GM23338 (cell line): Measurements from ENCODE around the gene SCART1. TPM values are rescaled to one million over a fixed set of nuclear protein-coding genes. Genes with fewer than 3 reads are reported as not detected.

Source experiments
- ATAC-seq: fragments of 200-7000 bp; cut with Tn5 transposase; 3 replicates; pipeline ENCODE4 v1.9.1; 2020
- DNase-seq: peaks from one replicate; pipeline ENCODE4 v3.0.0-alpha.2; 2015; ENCODE audit warnings: low spot score
- H2AFZ ChIP-seq: fragments of 200-600 bp; sonication (generic); 2 replicates; pipeline ENCODE4 v1.8.0; 2016; ENCODE audit warnings: antibody characterized with exemption, mild to moderate bottlenecking, moderate library complexity
- H3F3A ChIP-seq: fragments of 200-600 bp; sonication (generic); replicated peaks from 2 replicates; pipeline ENCODE4 v1.8.0; 2017; ENCODE audit warnings: antibody characterized with exemption, mixed run types, low read depth
- H3K27ac ChIP-seq: fragments of 200-600 bp; sonication (generic); 2 replicates; pipeline ENCODE4 v1.6.1; 2016; ENCODE audit warnings: low read depth
- H3K27me3 ChIP-seq: fragments of 200-600 bp; sonication (generic); 2 replicates; pipeline ENCODE4 v1.8.0; 2016; ENCODE audit warnings: mild to moderate bottlenecking, mixed run types, moderate library complexity; ENCODE audit not compliant: insufficient read depth
- H3K36me3 ChIP-seq: fragments of 200-600 bp; sonication (generic); 2 replicates; pipeline ENCODE4 v1.8.0; 2016; ENCODE audit warnings: mild to moderate bottlenecking; ENCODE audit not compliant: insufficient read depth
- H3K4me1 ChIP-seq: fragments of 200-600 bp; sonication (generic); 2 replicates; pipeline ENCODE4 v1.8.0; 2016; ENCODE audit warnings: mild to moderate bottlenecking, moderate library complexity; ENCODE audit not compliant: insufficient read depth
- H3K4me2 ChIP-seq: fragments of 200-600 bp; sonication (generic); 2 replicates; pipeline ENCODE4 v1.7.1; 2017; ENCODE audit warnings: mixed run types
- H3K4me3 ChIP-seq: fragments of 200-600 bp; sonication (generic); 2 replicates; pipeline ENCODE4 v1.6.1; 2016; ENCODE audit warnings: mixed run types
- H3K79me2 ChIP-seq: fragments of 200-600 bp; sonication (generic); replicated peaks from 2 replicates; pipeline ENCODE4 v1.8.0; 2017; ENCODE audit warnings: mild to moderate bottlenecking; ENCODE audit not compliant: insufficient read depth
- H3K9me2 ChIP-seq: fragments of 200-600 bp; sonication (generic); 2 replicates; pipeline ENCODE4 v1.8.0; 2017; ENCODE audit not compliant: insufficient read depth
- H4K20me1 ChIP-seq: fragments of 200-600 bp; sonication (generic); replicated peaks from 2 replicates; pipeline ENCODE4 v1.8.0; 2017; ENCODE audit warnings: mild to moderate bottlenecking; ENCODE audit not compliant: insufficient read depth
- H3K27ac Mint-ChIP-seq: 2 replicates; pipeline ENCODE4 v1.8.0; 2020; ENCODE audit warnings: inconsistent platforms, mild to moderate bottlenecking, moderate library complexity, mixed read lengths
- H3K27me3 Mint-ChIP-seq: 3 replicates; pipeline ENCODE4 v1.8.0; 2022; ENCODE audit warnings: low read depth, mild to moderate bottlenecking, moderate library complexity, mixed read lengths, inconsistent platforms; ENCODE audit not compliant: insufficient read depth, poor library complexity
- H3K36me3 Mint-ChIP-seq: 3 replicates; pipeline ENCODE4 v1.8.0; 2021; ENCODE audit warnings: low read depth, mild to moderate bottlenecking, inconsistent platforms, moderate library complexity, mixed read lengths
- H3K4me1 Mint-ChIP-seq: 3 replicates; pipeline ENCODE4 v1.8.0; 2020; ENCODE audit warnings: mild to moderate bottlenecking, inconsistent platforms, mixed read lengths
- H3K4me3 Mint-ChIP-seq: 3 replicates; pipeline ENCODE4 v1.8.0; 2021; ENCODE audit warnings: moderate library complexity, mild to moderate bottlenecking, inconsistent platforms, mixed read lengths
- H3K9me3 Mint-ChIP-seq: 3 replicates; pipeline ENCODE4 v1.8.0; 2020; ENCODE audit warnings: moderate library complexity, mild to moderate bottlenecking, inconsistent platforms, mixed read lengths
- CREB1 ChIP-seq: fragments of 250-450 bp; sonication (Bioruptor Pico); IDR thresholded peaks from 2 replicates; pipeline ENCODE4 v1.5.0; 2020; ENCODE audit warnings: low read depth, mild to moderate bottlenecking, moderate library complexity
- EZH2 ChIP-seq: fragments of 200-600 bp; sonication (generic); IDR thresholded peaks from one replicate; pipeline ENCODE4 v1.8.0; 2017; ENCODE audit warnings: antibody characterized with exemption, mild to moderate bottlenecking, low read depth; ENCODE audit not compliant: unreplicated experiment
- EZH2phosphoT487 ChIP-seq: fragments of 200-600 bp; sonication (generic); IDR thresholded peaks from one replicate; pipeline ENCODE4 v1.8.1; 2018; ENCODE audit warnings: antibody characterized with exemption; ENCODE audit not compliant: unreplicated experiment
- JUNB ChIP-seq: IDR thresholded peaks from one replicate; pipeline ENCODE4 v1.6.1; 2016; ENCODE audit warnings: antibody characterized with exemption; ENCODE audit not compliant: unreplicated experiment
- NANOG ChIP-seq: IDR thresholded peaks from 2 replicates; pipeline ENCODE4 v1.6.1; 2016; ENCODE audit warnings: antibody characterized with exemption, borderline replicate concordance
- POLR2AphosphoS5 ChIP-seq: IDR thresholded peaks from 2 replicates; pipeline ENCODE4 v1.6.1; 2016; ENCODE audit warnings: antibody characterized with exemption, low read depth
- STAT1 ChIP-seq: IDR thresholded peaks from one replicate; pipeline ENCODE4 v1.6.1; 2016; ENCODE audit warnings: antibody characterized with exemption; ENCODE audit not compliant: unreplicated experiment
- ZNF114 ChIP-seq: fragments of 250-450 bp; sonication (Bioruptor Pico); IDR thresholded peaks from 2 replicates; pipeline ENCODE4 v1.5.0; 2020; ENCODE audit warnings: mild to moderate bottlenecking, moderate library complexity
- ZNF331 ChIP-seq: fragments of 250-450 bp; sonication (Bioruptor Pico); IDR thresholded peaks from 2 replicates; pipeline ENCODE4 v1.5.0; 2020; ENCODE audit warnings: low read depth, mild to moderate bottlenecking, moderate library complexity
- polyA plus RNA-seq: library from polyadenylated mRNA; unstranded; fragments of >200 nt; fragmentation: Nextera tagmentation; extraction: Ambion mirVana; gene quantifications from 2 replicates; pipeline ENCODE4 v1.2.1, GENCODE V29; 2016
- total RNA-seq: library from RNA; depleted of rRNA; stranded (reverse); fragments of >200 nt; shearing (Covaris generic); gene quantifications from 2 replicates; pipeline ENCODE4 v1.2.3, GENCODE V29; 2014
- TF ChIP-seq, protein P1 (sequence below): IDR thresholded peaks from one replicate; pipeline ENCODE4 v1.6.1; 2018; ENCODE audit warnings: antibody characterized with exemption; ENCODE audit not compliant: unreplicated experiment
- TF ChIP-seq, protein P2 (sequence below): fragments of 250-450 bp; sonication (Bioruptor Pico); IDR thresholded peaks from 2 replicates; pipeline ENCODE4 v1.5.0; 2020; ENCODE audit warnings: mild to moderate bottlenecking, moderate library complexity
- TF ChIP-seq, protein P3 (sequence below), 2 experiments: fragments of 200-600 bp in 1 of 2; sonication (generic) in 1 of 2; conservative IDR thresholded peaks; 2 replicates each; pipeline versions ENCODE4 v1.5.1 to v1.6.1; 2016 to 2017; ENCODE audit warnings: antibody characterized with exemption in 2 of 2, low read depth in 2 of 2, mild to moderate bottlenecking in 2 of 2, moderate library complexity in 1 of 2
- TF ChIP-seq, protein P4 (sequence below): IDR thresholded peaks from 2 replicates; pipeline ENCODE4 v1.6.1; 2016; ENCODE audit warnings: antibody characterized with exemption

The SCART1 gene
- total and polyA plus RNA-seq, 2 experiments from 2014 or later, result 0.59 TPM; not detected in 1

DNA sequence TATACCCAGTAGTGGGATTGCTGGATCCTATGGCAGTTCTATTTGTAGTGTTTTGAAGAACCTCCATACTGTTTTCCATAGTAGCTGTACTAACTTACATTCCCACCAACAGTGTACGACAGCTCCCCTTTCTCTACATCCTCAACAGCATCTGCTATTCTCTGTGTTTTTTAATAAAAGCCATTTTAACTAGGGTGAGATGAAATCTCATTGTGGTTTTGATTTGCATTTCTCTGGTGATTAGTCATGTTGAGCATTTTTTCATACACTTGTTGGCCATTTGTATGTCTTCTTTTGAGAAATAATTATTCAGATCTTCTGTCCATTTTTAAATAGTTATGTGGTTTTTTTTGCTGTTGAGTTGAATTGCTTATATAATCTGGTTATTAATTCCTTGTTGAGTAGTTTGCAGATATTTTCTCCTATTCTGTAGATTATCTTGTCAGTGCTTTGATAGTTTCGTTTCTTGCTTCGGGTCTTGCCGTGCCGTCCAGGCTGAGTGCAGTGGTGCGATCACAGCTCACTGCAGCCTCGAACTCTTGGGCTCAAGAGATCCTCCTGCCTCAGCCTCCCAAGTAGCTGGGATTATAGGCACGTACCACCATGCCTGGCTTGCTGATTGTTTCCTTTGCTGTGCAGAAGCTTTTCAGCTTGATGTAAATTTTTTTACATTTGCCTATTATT is 47.8 kb upstream of the SCART1 start:
- no peaks in the 10 kb centered on the region for H3K4me1 ChIP-seq
- H2AFZ ChIP-seq, result no peak overlapping the region
- H3K79me2 ChIP-seq, result peaks cover 66% of the 10 kb centered on the region
- DNase-seq (no peak), ATAC-seq (no peak)
- no peaks in the 10 kb centered on the region for H3F3A ChIP-seq
- H3K9me2 ChIP-seq, result no peaks in the 10 kb centered on the region
- no peak overlapping the region for H3K4me3 ChIP-seq
- Mint-ChIP-seq H3K27me3 (peaks cover 3% of the 10 kb centered on the region), H3K4me3 (no peak overlapping the region), H3K9me3 (no peaks in the 10 kb centered on the region; the same call in 1 of the 3 replicates), H3K36me3 (peaks cover 85% of the 10 kb centered on the region), H3K27ac (no peak overlapping the region), H3K4me1 (no peaks in the 10 kb centered on the region)
- H4K20me1 ChIP-seq, result peaks cover 32% of the 10 kb centered on the region
- H3K4me2 ChIP-seq, result no peak overlapping the region
- TF ChIP-seq EZH2 (no peak), CREB1 (CRISPR knock-in tag) (no peak), NANOG (no peak), STAT1 (no peak), ZNF331 (CRISPR knock-in tag) (no peak), POLR2AphosphoS5 (no peak), EZH2phosphoT487 (no peak), JUNB (no peak), ZNF114 (CRISPR knock-in tag) (no peak)
- TF ChIP-seq, protein P1, sequence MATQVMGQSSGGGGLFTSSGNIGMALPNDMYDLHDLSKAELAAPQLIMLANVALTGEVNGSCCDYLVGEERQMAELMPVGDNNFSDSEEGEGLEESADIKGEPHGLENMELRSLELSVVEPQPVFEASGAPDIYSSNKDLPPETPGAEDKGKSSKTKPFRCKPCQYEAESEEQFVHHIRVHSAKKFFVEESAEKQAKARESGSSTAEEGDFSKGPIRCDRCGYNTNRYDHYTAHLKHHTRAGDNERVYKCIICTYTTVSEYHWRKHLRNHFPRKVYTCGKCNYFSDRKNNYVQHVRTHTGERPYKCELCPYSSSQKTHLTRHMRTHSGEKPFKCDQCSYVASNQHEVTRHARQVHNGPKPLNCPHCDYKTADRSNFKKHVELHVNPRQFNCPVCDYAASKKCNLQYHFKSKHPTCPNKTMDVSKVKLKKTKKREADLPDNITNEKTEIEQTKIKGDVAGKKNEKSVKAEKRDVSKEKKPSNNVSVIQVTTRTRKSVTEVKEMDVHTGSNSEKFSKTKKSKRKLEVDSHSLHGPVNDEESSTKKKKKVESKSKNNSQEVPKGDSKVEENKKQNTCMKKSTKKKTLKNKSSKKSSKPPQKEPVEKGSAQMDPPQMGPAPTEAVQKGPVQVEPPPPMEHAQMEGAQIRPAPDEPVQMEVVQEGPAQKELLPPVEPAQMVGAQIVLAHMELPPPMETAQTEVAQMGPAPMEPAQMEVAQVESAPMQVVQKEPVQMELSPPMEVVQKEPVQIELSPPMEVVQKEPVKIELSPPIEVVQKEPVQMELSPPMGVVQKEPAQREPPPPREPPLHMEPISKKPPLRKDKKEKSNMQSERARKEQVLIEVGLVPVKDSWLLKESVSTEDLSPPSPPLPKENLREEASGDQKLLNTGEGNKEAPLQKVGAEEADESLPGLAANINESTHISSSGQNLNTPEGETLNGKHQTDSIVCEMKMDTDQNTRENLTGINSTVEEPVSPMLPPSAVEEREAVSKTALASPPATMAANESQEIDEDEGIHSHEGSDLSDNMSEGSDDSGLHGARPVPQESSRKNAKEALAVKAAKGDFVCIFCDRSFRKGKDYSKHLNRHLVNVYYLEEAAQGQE, result no peak
- TF ChIP-seq, protein P2, sequence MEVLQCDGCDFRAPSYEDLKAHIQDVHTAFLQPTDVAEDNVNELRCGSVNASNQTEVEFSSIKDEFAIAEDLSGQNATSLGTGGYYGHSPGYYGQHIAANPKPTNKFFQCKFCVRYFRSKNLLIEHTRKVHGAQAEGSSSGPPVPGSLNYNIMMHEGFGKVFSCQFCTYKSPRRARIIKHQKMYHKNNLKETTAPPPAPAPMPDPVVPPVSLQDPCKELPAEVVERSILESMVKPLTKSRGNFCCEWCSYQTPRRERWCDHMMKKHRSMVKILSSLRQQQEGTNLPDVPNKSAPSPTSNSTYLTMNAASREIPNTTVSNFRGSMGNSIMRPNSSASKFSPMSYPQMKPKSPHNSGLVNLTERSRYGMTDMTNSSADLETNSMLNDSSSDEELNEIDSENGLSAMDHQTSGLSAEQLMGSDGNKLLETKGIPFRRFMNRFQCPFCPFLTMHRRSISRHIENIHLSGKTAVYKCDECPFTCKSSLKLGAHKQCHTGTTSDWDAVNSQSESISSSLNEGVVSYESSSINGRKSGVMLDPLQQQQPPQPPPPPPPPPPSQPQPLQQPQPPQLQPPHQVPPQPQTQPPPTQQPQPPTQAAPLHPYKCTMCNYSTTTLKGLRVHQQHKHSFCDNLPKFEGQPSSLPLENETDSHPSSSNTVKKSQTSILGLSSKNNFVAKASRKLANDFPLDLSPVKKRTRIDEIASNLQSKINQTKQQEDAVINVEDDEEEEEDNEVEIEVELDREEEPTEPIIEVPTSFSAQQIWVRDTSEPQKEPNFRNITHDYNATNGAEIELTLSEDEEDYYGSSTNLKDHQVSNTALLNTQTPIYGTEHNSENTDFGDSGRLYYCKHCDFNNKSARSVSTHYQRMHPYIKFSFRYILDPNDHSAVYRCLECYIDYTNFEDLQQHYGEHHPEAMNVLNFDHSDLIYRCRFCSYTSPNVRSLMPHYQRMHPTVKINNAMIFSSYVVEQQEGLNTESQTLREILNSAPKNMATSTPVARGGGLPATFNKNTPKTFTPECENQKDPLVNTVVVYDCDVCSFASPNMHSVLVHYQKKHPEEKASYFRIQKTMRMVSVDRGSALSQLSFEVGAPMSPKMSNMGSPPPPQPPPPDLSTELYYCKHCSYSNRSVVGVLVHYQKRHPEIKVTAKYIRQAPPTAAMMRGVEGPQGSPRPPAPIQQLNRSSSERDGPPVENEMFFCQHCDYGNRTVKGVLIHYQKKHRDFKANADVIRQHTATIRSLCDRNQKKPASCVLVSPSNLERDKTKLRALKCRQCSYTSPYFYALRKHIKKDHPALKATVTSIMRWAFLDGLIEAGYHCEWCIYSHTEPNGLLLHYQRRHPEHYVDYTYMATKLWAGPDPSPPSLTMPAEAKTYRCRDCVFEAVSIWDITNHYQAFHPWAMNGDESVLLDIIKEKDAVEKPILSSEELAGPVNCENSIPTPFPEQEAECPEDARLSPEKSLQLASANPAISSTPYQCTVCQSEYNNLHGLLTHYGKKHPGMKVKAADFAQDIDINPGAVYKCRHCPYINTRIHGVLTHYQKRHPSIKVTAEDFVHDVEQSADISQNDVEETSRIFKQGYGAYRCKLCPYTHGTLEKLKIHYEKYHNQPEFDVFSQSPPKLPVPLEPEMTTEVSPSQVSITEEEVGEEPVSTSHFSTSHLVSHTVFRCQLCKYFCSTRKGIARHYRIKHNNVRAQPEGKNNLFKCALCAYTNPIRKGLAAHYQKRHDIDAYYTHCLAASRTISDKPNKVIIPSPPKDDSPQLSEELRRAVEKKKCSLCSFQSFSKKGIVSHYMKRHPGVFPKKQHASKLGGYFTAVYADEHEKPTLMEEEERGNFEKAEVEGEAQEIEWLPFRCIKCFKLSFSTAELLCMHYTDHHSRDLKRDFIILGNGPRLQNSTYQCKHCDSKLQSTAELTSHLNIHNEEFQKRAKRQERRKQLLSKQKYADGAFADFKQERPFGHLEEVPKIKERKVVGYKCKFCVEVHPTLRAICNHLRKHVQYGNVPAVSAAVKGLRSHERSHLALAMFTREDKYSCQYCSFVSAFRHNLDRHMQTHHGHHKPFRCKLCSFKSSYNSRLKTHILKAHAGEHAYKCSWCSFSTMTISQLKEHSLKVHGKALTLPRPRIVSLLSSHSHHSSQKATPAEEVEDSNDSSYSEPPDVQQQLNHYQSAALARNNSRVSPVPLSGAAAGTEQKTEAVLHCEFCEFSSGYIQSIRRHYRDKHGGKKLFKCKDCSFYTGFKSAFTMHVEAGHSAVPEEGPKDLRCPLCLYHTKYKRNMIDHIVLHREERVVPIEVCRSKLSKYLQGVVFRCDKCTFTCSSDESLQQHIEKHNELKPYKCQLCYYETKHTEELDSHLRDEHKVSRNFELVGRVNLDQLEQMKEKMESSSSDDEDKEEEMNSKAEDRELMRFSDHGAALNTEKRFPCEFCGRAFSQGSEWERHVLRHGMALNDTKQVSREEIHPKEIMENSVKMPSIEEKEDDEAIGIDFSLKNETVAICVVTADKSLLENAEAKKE, result no peak
- TF ChIP-seq, protein P3, sequence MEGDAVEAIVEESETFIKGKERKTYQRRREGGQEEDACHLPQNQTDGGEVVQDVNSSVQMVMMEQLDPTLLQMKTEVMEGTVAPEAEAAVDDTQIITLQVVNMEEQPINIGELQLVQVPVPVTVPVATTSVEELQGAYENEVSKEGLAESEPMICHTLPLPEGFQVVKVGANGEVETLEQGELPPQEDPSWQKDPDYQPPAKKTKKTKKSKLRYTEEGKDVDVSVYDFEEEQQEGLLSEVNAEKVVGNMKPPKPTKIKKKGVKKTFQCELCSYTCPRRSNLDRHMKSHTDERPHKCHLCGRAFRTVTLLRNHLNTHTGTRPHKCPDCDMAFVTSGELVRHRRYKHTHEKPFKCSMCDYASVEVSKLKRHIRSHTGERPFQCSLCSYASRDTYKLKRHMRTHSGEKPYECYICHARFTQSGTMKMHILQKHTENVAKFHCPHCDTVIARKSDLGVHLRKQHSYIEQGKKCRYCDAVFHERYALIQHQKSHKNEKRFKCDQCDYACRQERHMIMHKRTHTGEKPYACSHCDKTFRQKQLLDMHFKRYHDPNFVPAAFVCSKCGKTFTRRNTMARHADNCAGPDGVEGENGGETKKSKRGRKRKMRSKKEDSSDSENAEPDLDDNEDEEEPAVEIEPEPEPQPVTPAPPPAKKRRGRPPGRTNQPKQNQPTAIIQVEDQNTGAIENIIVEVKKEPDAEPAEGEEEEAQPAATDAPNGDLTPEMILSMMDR (conservative IDR thresholded peaks at IDR 0.05; ENCODE audit: low read depth in 2 of 2), result no peak
- TF ChIP-seq, protein P4, sequence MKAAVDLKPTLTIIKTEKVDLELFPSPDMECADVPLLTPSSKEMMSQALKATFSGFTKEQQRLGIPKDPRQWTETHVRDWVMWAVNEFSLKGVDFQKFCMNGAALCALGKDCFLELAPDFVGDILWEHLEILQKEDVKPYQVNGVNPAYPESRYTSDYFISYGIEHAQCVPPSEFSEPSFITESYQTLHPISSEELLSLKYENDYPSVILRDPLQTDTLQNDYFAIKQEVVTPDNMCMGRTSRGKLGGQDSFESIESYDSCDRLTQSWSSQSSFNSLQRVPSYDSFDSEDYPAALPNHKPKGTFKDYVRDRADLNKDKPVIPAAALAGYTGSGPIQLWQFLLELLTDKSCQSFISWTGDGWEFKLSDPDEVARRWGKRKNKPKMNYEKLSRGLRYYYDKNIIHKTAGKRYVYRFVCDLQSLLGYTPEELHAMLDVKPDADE, result no peak
- peaks cover 14% of the 10 kb centered on the region; the same call in 1 of the 2 replicates for H3K36me3 ChIP-seq
- no peaks in the 10 kb centered on the region for H3K27me3 ChIP-seq
- H3K27ac ChIP-seq, result no peak overlapping the region
